Trophoblast cell (in vitro differentiated cells and primary cell): ENCODE results near the gene EXOSC5.
A peak's percentile ranks its signal among the peaks of the same experiment; 100 is the strongest.
"Not testable (repeated sequence)": the region's sequence is repeated elsewhere in the genome, so short reads cannot be mapped to it uniquely, and the experiment has no call there.

ENCODE experiments used
- DNase-seq, 2 donors: peaks; one replicate each; pipeline ENCODE4 v3.0.0-alpha.2; 2016
- H2AFZ ChIP-seq: 2 replicates; pipeline ENCODE4 v1.6.1; 2013; ENCODE audit warnings: low read length, moderate library complexity, mild to moderate bottlenecking; ENCODE audit not compliant: insufficient read depth, poor library complexity
- H2AK5ac ChIP-seq: 2 replicates; pipeline ENCODE4 v1.6.1; 2013; ENCODE audit warnings: mild to moderate bottlenecking, low read length
- H2BK120ac ChIP-seq: 2 replicates; pipeline ENCODE4 v1.6.1; 2013; ENCODE audit warnings: low read length, mild to moderate bottlenecking, moderate library complexity; ENCODE audit not compliant: insufficient read depth, poor library complexity
- H2BK12ac ChIP-seq: 2 replicates; pipeline ENCODE4 v1.6.1; 2013; ENCODE audit warnings: mild to moderate bottlenecking, low read length, moderate library complexity
- H2BK5ac ChIP-seq: 2 replicates; pipeline ENCODE4 v1.6.1; 2013; ENCODE audit warnings: low read length, low read depth, moderate library complexity, mild to moderate bottlenecking; ENCODE audit not compliant: poor library complexity
- H3K14ac ChIP-seq: 2 replicates; pipeline ENCODE4 v1.6.1; 2013; ENCODE audit warnings: mild to moderate bottlenecking, low read length
- H3K18ac ChIP-seq: 2 replicates; pipeline ENCODE4 v1.6.1; 2013; ENCODE audit warnings: mild to moderate bottlenecking, low read length
- H3K23ac ChIP-seq: 2 replicates; pipeline ENCODE4 v1.6.1; 2013; ENCODE audit warnings: low read length
- H3K27ac ChIP-seq: 2 replicates; pipeline ENCODE4 v1.5.1; 2013; ENCODE audit warnings: low read depth, mild to moderate bottlenecking, inconsistent platforms, low read length, moderate library complexity
- H3K27me3 ChIP-seq: 2 replicates; pipeline ENCODE4 v1.6.1; 2013; ENCODE audit warnings: inconsistent platforms, mild to moderate bottlenecking, low read length, moderate library complexity; ENCODE audit not compliant: insufficient read depth
- H3K36me3 ChIP-seq, 2 experiments: 1 replicate in 1 of 2; 2 replicates in 1 of 2; pipeline ENCODE4 v1.6.1; 2013; ENCODE audit warnings: low read length in 2 of 2, mild to moderate bottlenecking in 2 of 2, moderate library complexity in 1 of 2; ENCODE audit not compliant: insufficient read depth in 2 of 2, control insufficient read depth in 1 of 2
- H3K4ac ChIP-seq: 2 replicates; pipeline ENCODE4 v1.6.1; 2013; ENCODE audit warnings: low read depth, mild to moderate bottlenecking, low read length, moderate library complexity
- H3K4me1 ChIP-seq, 2 experiments: 1 replicate in 1 of 2; 2 replicates in 1 of 2; pipeline ENCODE4 v1.6.1; 2013; ENCODE audit warnings: low read length in 2 of 2, mild to moderate bottlenecking in 2 of 2, moderate library complexity in 1 of 2; ENCODE audit not compliant: insufficient read depth in 2 of 2, control insufficient read depth in 1 of 2
- H3K4me2 ChIP-seq: 2 replicates; pipeline ENCODE4 v1.6.1; 2013; ENCODE audit warnings: inconsistent platforms, mild to moderate bottlenecking, low read length, moderate library complexity
- H3K4me3 ChIP-seq: 2 replicates; pipeline ENCODE4 v1.5.1; 2013; ENCODE audit warnings: mild to moderate bottlenecking, low read depth, low read length, inconsistent platforms
- H3K79me1 ChIP-seq: one replicate; pipeline ENCODE4 v1.6.1; 2013; ENCODE audit warnings: low read length
- H3K79me2 ChIP-seq: 2 replicates; pipeline ENCODE4 v1.6.1; 2013; ENCODE audit warnings: low read length, mild to moderate bottlenecking; ENCODE audit not compliant: control insufficient read depth, insufficient read depth, poor library complexity
- H3K9ac ChIP-seq: 2 replicates; pipeline ENCODE4 v1.6.1; 2013; ENCODE audit warnings: mild to moderate bottlenecking, low read length
- H3K9me3 ChIP-seq: 2 replicates; pipeline ENCODE4 v1.6.1; 2013; ENCODE audit warnings: low read depth, mild to moderate bottlenecking, control low read depth, inconsistent platforms, low read length; ENCODE audit not compliant: insufficient read depth
- H4K12ac ChIP-seq: 2 replicates; pipeline ENCODE4 v1.6.1; 2013; ENCODE audit warnings: low read depth, mild to moderate bottlenecking, low read length, moderate library complexity
- H4K8ac ChIP-seq: 2 replicates; pipeline ENCODE4 v1.6.1; 2013; ENCODE audit warnings: low read depth, mild to moderate bottlenecking, low read length, moderate library complexity
- H4K91ac ChIP-seq: one replicate; pipeline ENCODE4 v1.6.1; 2013; ENCODE audit warnings: low read depth, mild to moderate bottlenecking, low read length, moderate library complexity
- WGBS: extraction: QIAGEN DNeasy Blood & Tissue Kit; methylation state at CpG from one replicate; pipeline ENCODE4 v1.1.7; 2013; ENCODE audit warnings: missing lambda C conversion rate; ENCODE audit not compliant: insufficient read length, insufficient coverage; ENCODE audit errors: extremely low coverage; 5-methylcytosine and 5-hydroxymethylcytosine counted together

The EXOSC5 gene

DNA sequence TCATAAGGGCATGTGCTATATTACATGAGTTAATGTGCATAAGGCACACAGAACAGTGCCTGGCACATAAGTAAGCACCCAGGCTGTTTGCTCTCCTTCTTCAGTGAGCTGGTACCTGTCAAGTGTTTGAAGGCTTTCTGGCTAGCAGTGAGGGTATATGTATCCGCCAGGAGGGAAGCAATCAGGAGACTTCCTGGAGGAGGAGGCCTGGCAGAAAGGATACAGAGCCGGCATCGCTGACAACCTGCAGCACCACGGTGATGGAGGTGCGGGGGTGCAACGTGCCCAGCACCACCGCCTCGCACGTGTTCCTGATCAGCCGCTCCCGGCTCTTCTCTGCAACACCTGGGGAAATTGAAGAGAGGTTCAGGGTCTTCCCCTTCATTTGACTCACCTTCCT lies 5.5 kb downstream of the EXOSC5 start:
- H4K91ac ChIP-seq = no peak overlapping the region
- H3K9ac ChIP-seq = no peak overlapping the region

DNA sequence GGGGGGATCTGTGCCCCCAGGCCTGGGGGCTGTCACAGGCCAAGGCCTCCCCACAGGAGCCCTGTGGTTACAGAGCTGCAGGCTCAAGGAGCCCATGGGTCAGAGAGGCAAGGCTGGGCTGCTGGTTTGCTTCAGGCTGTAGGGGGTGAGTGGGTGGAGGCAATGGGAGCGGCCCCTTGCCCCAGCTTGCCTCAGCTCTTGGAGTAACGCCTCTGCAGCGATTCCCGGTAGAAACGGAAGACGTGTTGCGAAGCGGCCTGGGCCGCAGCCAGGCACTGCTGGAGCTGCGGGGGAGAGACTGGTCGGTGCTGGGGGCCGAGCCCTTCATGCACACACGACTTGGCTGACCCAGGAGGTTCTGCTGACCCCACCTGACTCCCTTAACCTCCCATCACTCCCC lies 10.7 kb downstream of the EXOSC5 start:
- Histone ChIP-seq H3K27ac (no peak overlapping the region), H3K4me1 (no peaks in the 10 kb centered on the region), H2AFZ (no peak overlapping the region), H3K9ac (no peak overlapping the region), H3K4me2 (no peak overlapping the region), H2BK120ac (no peak overlapping the region), H3K18ac (no peak overlapping the region), H4K12ac (no peak overlapping the region), H3K9me3 (peaks cover 2% of the 10 kb centered on the region), H2BK5ac (no peak overlapping the region), H3K79me1 (no peaks in the 10 kb centered on the region), H3K4ac (no peak overlapping the region), H3K79me2 (no peaks in the 10 kb centered on the region), H3K4me3 (no peak overlapping the region), H3K27me3 (no peaks in the 10 kb centered on the region), H3K23ac (no peak overlapping the region), H3K36me3 (peaks cover 6 to 19% of the 10 kb centered on the region in 2 experiments), H4K8ac (no peak overlapping the region), H2AK5ac (no peak overlapping the region), H4K91ac (no peak overlapping the region), H2BK12ac (no peak overlapping the region), H3K14ac (no peak overlapping the region)
- no peak for DNase-seq
- WGBS = no CpG with 5 or more reads among the region's 13 CpGs

More for the DNA sequence above, 5.5 kb downstream of the EXOSC5 start:
- Histone ChIP-seq H3K4me2 (no peak overlapping the region), H3K9me3 (peaks cover 2% of the 10 kb centered on the region), H4K12ac (no peak overlapping the region), H3K36me3 (peaks cover 10 to 24% of the 10 kb centered on the region in 2 experiments), H3K79me1 (no peaks in the 10 kb centered on the region), H2AFZ (no peak overlapping the region), H3K4me1 (no peaks in the 10 kb centered on the region), H2BK5ac (no peak overlapping the region), H3K23ac (no peak overlapping the region), H3K18ac (no peak overlapping the region), H3K27ac (no peak overlapping the region), H2AK5ac (no peak overlapping the region), H4K8ac (no peak overlapping the region), H3K79me2 (no peaks in the 10 kb centered on the region), H3K4ac (no peak overlapping the region), H3K14ac (no peak overlapping the region), H3K4me3 (peak overlapping the region; percentile 50), H2BK12ac (no peak overlapping the region), H3K27me3 (no peaks in the 10 kb centered on the region), H2BK120ac (no peak overlapping the region)
- no peak for DNase-seq
- WGBS = no CpG with 5 or more reads among the region's 11 CpGs

DNA sequence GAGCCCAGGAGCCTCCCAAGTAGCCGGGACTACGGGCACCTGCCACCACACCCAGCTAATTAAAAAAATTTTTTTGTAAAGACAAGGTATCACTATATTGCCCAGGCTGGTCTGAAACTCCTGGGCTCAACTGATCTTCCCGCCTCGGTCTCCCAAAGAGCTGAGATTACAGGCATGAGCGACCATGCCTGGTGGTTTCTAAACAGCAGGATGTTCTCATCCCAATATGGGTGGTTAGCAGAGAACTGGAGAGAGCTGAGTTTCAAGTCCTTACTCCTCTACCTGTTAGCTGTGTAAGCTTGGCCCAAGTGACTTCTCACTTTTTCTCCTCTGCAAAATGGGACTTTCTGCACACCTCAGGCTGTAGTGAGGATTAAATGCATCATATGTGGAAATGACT lies 12.8 kb downstream of the EXOSC5 start:
- Histone ChIP-seq H3K4ac (no peak overlapping the region), H3K23ac (no peak overlapping the region), H3K4me1 (no peaks in the 10 kb centered on the region), H3K4me3 (no peak overlapping the region), H3K9me3 (peaks cover 2% of the 10 kb centered on the region), H2AK5ac (no peak overlapping the region), H3K36me3 (peaks cover 0 to 7% of the 10 kb centered on the region in 2 experiments), H4K8ac (no peak overlapping the region), H3K79me2 (no peaks in the 10 kb centered on the region), H2BK12ac (no peak overlapping the region), H3K9ac (no peak overlapping the region), H3K4me2 (no peak overlapping the region), H3K27me3 (no peaks in the 10 kb centered on the region), H4K12ac (no peak overlapping the region), H3K79me1 (no peaks in the 10 kb centered on the region), H2AFZ (no peak overlapping the region), H2BK5ac (no peak overlapping the region), H3K18ac (no peak overlapping the region), H2BK120ac (no peak overlapping the region), H4K91ac (no peak overlapping the region), H3K14ac (no peak overlapping the region), H3K27ac (no peak overlapping the region)
- DNase-seq = no peak
- WGBS = no CpG with 5 or more reads among the region's 5 CpGs

DNA sequence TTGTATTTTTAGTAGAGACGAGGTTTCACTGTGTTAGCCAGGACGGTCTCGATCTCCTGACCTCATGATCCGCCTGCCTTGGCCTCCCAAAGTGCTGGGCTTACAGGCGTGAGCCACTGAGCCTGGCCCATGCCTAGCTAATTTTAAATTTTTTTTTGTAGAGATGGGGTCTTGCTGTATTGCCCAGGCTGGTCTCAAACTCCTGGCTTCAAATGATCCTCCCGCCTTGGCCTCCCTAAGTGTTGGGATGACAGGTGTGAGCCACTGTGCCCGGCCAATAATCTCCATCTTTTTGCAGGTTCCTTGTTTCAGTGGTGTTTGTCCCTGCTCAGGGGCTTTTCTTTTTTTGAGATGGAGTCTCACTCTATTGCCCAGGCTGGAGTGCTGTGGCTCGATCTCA lies 15.6 kb downstream of the EXOSC5 start:
- not testable (repeated sequence) for H2BK5ac ChIP-seq, H2BK12ac ChIP-seq, H3K4ac ChIP-seq, H2BK120ac ChIP-seq, H4K8ac ChIP-seq, H4K12ac ChIP-seq, H3K14ac ChIP-seq, H3K4me1 ChIP-seq, H3K79me2 ChIP-seq, DNase-seq, H3K79me1 ChIP-seq, H3K9me3 ChIP-seq, H2AFZ ChIP-seq, H3K36me3 ChIP-seq, H3K4me3 ChIP-seq, H3K9ac ChIP-seq, H3K23ac ChIP-seq, H3K27me3 ChIP-seq, H3K18ac ChIP-seq, H3K4me2 ChIP-seq, H3K27ac ChIP-seq, H2AK5ac ChIP-seq, H4K91ac ChIP-seq
- no CpG with 5 or more reads among the region's 8 CpGs for WGBS
